ENCODE measurements around the gene MATN1. TPM values are rescaled to one million over a fixed set of nuclear protein-coding genes. Genes with fewer than 3 reads are reported as not detected.
A peak's percentile ranks its signal among the peaks of the same experiment; 100 is the strongest.

The MATN1 gene
- total RNA-seq, 3 donors from 2014 or later = 2.0 to 2.9 (median 2.3) TPM

DNA sequence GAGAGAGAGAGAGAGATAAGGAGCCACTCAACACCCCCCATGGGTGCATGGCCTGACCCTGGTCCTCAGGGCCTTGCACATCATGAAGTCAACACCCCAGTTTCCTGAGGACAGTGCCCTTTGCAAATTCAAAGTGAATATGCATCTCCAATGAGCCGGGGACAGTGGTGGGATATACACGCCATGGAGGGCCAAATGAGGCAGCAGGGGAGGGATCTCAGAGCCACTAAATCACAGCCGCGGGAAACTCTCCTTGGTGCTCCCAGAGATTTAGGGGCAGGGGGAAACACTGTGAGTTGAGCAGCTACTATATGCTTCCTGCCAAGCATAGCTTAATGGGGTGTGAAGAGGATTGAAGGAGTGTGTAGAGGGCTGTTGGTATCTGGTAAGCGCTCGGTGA, 35.5 kb downstream of the MATN1 start:
- H3K4me3 Mint-ChIP-seq = no peak overlapping the region
- H3K27me3 Mint-ChIP-seq (ENCODE audit: low read depth) = peaks cover 44% of the 10 kb centered on the region
- no peaks in the 10 kb centered on the region for H3K9me3 Mint-ChIP-seq

DNA sequence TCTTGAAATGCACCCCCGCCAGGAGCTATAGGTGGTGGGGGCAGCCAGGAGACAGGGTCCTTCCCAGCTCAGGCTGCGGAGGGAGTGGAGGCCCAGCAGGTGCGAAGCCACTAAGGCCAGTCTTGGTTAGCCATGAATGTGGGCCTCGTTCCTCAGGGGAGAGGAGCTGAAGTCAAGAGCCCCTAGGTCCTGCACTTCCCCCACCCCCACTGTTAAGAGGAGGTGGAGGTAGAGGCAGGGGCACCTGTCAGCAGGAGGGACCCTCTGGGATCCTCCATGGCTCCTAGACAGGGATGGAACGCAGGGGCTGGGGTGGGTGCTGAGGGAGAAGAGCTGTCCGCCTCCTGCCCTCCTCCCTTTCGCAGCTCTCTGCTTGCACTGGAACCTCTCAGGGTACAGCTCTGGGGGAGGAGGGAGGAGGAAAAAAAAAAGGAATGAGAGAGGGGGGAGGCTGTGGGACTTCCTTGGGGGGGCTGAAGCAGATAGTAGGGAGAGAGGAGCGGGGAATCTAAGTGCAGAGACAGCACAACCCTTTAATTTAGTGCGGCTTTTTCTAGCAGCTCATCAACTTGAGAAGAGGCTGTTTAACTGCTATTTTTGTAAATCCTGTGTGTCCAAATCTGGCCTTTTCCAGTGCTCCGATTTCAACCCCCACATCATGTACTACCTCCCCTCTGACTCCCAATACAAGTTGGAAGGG, 37.0 kb downstream of the MATN1 start:
- ATAC-seq (no peak), DNase-seq (no peak)
- peaks cover 57% of the 10 kb centered on the region for H3K27me3 Mint-ChIP-seq (ENCODE audit: low read depth)
- no peaks in the 10 kb centered on the region for H3K9me3 Mint-ChIP-seq
- H3K36me3 Mint-ChIP-seq (ENCODE audit: insufficient read depth) = no peaks in the 10 kb centered on the region
- H3K4me1 Mint-ChIP-seq (ENCODE audit: low read depth) = peaks cover 11% of the 10 kb centered on the region
- H3K4me3 Mint-ChIP-seq = no peak overlapping the region

More for the DNA sequence above, 35.5 kb downstream of the MATN1 start:
- H3K4me1 Mint-ChIP-seq (ENCODE audit: low read depth) = peaks cover 11% of the 10 kb centered on the region
- no peaks in the 10 kb centered on the region for H3K36me3 Mint-ChIP-seq (ENCODE audit: insufficient read depth)
- DNase-seq (no peak), ATAC-seq (no peak)

DNA sequence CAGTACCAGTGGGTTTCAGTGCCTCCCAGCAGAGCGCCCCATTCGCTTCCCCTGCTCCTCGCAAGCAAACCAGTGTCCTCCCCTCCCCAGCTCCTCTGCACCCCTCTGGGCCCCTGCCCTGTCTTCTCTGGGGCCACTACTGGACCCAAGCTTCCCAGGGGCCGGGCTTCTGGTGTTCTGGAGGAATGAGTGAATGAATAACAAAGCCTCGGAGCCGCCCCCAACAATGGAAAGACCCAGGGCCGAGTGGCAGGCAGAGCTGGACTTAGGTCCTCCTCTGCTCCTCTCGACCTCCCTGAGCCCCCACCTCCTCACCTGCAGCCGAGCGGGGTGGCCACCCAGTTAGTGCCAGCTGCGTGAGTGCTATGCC, 37.6 kb downstream of the MATN1 start:
- DNase-seq = no peak
- no peak for ATAC-seq
- Mint-ChIP-seq H3K27me3 (ENCODE audit: low read depth) (peaks cover 58% of the 10 kb centered on the region), H3K4me1 (ENCODE audit: low read depth) (peaks cover 11% of the 10 kb centered on the region), H3K4me3 (no peak overlapping the region), H3K9me3 (no peaks in the 10 kb centered on the region), H3K36me3 (ENCODE audit: insufficient read depth) (no peaks in the 10 kb centered on the region)

DNA sequence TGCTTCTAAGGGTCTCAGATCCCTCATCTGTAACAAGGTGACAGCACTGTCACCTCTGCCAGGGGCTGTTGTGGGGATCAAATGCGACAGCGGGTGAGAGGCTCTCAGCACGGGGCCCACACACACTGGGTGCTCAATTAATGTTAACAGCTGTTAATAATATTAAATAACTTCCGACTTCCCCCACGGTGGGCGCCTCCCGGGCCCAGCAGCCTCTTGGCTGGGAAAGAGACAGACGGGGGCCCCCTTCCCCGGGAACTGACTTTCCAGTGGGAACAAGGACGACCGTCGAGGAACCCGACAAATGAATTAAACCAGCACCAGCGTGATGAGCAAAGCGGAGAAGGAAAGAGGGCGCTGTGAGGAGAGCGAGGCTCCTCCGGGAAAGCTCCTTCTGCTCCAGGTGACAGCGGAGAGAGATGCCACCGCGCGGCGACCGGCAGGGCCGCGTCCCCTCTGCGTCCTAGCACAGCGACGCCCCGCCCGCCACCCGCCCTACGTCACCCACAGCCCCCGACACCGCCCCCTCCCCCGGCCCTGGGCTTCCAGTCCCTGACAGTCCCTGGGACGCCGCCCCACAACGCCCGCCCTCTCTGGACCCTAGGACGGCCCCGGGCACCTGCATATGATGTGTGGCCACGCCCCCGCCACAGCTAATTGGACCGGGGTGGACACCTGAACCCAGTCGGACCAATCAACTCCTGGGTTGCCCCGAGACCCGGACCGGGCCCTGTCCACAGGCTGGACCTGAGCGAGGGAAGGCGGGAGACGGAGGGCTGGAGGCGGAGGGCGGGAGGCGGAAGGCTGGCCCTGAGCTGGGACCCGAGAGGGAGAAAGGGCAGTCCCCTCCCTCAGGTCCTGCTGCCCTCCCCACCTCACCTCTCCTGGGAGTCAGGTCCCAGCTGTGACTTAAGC, 38.2 kb downstream of the MATN1 start:
- peaks cover 61% of the 10 kb centered on the region for H3K27me3 Mint-ChIP-seq (ENCODE audit: low read depth)

DNA sequence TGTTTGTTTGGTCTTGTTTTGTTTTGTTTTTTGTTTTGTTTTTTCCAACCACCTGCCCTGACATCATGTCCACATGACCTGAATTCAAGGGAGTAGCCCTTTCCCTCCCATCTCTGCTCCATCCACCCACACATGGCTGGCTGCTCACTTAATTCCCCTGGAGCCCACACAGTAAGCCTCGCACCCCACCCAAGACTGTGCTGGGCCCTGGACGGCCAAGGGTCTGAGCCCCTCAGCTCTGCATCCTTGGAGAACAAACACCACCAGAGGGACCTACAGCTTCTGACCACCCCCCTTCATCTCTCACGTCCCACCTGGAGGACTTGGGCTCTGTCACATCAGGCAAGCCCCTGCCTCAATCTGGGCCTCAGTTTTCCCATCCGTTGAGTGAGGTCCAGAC, 39.1 kb downstream of the MATN1 start:
- ATAC-seq (no peak), DNase-seq (no peak)
- Mint-ChIP-seq H3K4me3 (no peak overlapping the region), H3K9me3 (no peaks in the 10 kb centered on the region), H3K36me3 (ENCODE audit: insufficient read depth) (no peaks in the 10 kb centered on the region), H3K4me1 (ENCODE audit: low read depth) (peaks cover 11% of the 10 kb centered on the region), H3K27me3 (ENCODE audit: low read depth) (peaks cover 62% of the 10 kb centered on the region)

More for the DNA sequence above, 38.2 kb downstream of the MATN1 start:
- Mint-ChIP-seq H3K9me3 (no peaks in the 10 kb centered on the region), H3K4me3 (peak overlapping the region; percentile 47), H3K4me1 (ENCODE audit: low read depth) (peaks cover 11% of the 10 kb centered on the region), H3K36me3 (ENCODE audit: insufficient read depth) (no peaks in the 10 kb centered on the region)
- DNase-seq = peak; percentile 8
- peak; percentile 68 to 79 for ATAC-seq

DNA sequence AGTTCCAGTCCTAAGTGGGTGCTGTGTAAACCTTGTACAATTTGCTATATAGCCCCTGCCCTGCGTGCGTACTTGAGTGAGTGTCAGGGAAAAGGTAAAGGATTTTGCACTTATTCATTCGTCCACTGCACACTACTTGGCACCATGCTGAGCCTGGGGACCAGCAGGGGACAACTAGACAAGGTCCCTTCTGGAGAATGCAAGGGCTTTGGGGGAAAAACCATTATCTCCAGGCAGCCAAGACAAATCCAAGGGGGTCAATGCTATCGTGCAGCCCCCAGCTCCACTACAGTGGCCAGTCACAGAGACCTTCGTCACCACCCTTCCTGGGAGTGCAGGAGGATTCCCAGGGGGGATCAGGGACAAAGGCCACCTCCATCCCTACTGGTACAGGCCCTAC, 39.7 kb downstream of the MATN1 start:
- Mint-ChIP-seq H3K36me3 (ENCODE audit: insufficient read depth) (no peaks in the 10 kb centered on the region), H3K4me1 (ENCODE audit: low read depth) (peaks cover 11% of the 10 kb centered on the region), H3K9me3 (no peaks in the 10 kb centered on the region), H3K4me3 (no peak overlapping the region), H3K27me3 (ENCODE audit: low read depth) (peaks cover 66% of the 10 kb centered on the region)
- DNase-seq = no peak
- no peak for ATAC-seq

DNA sequence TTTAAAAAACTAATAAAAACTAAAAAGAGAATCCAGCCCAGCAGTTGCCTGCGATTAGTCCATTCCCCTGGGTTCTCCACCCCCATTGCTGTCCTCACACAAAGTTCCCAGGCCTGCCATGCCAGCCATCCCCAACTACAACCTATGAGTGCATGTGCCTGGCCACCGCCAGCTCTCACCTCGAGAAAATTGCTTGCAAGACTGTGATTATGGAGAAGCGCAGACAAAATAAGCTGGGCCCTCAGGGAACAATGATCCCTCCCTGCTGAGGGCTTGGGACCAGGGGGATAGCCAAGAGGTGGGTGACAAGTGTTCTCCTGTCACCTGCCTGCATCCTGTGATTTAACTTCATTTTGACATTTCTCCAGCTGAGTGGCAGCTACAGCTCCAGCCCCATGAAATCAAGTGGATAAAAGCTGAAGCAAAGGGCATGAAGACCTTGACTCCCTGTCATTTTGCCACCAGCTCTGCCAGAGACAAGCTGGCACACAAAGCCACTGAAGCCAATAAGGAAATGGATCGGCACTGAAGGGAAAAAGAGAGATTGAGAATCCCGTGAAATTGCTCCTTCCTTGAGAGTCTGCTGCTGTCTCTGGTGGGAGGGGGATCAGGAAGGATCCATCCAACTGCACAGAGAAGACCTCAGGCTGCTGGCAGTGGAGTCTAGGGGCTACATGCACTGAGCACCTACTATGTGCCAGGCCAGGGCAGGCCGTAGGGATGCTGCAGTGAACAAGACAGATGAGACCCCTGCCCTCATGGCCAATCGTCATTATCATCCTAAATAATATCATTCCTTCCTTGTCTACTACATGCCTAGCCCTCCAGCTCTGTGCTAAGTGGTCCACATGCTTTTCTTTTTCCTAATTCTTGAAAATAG, 40.7 kb downstream of the MATN1 start:
- peaks cover 74% of the 10 kb centered on the region for H3K27me3 Mint-ChIP-seq (ENCODE audit: low read depth)
- no peaks in the 10 kb centered on the region for H3K36me3 Mint-ChIP-seq (ENCODE audit: insufficient read depth)
- DNase-seq (no peak), ATAC-seq (no peak)
- no peaks in the 10 kb centered on the region for H3K9me3 Mint-ChIP-seq
- H3K4me3 Mint-ChIP-seq = no peak overlapping the region
- peaks cover 11% of the 10 kb centered on the region for H3K4me1 Mint-ChIP-seq (ENCODE audit: low read depth)

DNA sequence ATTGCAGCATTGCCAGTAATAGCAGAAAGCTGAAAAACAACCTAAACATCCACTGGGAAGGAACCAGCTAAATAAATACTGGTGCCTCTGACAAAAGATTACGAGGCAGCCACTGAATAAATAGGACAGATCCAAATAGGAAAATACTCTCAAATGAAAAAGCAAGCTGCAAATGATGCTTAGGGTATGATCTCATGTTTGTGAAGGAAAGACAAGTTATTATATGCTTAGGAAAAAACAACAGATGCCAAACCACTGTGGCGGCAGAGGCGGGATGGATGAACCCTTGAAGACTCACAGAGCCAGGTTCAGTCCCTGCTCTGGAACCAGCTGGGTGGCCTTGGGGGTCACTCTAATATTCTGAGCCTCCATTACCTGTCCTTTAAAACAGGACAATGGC, 41.6 kb downstream of the MATN1 start:
- H3K4me1 Mint-ChIP-seq (ENCODE audit: low read depth) = peaks cover 11% of the 10 kb centered on the region
- ATAC-seq (no peak), DNase-seq (no peak)
- no peaks in the 10 kb centered on the region for H3K36me3 Mint-ChIP-seq (ENCODE audit: insufficient read depth)
- no peaks in the 10 kb centered on the region for H3K9me3 Mint-ChIP-seq
- H3K27me3 Mint-ChIP-seq (ENCODE audit: low read depth) = peaks cover 71% of the 10 kb centered on the region
- no peak overlapping the region for H3K4me3 Mint-ChIP-seq

DNA sequence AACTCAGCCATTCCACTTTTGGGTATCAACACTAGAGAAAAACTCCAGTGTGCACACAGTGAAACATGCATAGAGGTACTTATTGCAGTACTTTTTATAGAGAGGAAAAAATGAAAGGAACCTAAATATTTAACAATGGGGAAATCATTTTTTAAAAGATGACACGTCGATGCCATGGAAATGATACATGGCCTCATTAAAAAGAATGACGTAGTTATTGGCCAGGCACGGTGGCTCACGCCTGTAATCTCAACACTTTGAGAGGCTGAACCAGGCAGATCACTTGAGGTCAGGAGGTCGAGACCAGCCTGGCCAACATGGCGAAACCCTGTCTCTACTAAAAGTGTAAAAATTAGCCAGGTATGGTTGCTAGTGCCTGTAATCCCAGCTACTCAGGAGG, 42.5 kb downstream of the MATN1 start:
- Mint-ChIP-seq H3K4me3 (no peak overlapping the region), H3K4me1 (ENCODE audit: low read depth) (peaks cover 11% of the 10 kb centered on the region), H3K36me3 (ENCODE audit: insufficient read depth) (no peaks in the 10 kb centered on the region), H3K9me3 (peaks cover under 1% of the 10 kb centered on the region), H3K27me3 (ENCODE audit: low read depth) (peaks cover 63% of the 10 kb centered on the region)
- ATAC-seq (no peak), DNase-seq (no peak)

DNA sequence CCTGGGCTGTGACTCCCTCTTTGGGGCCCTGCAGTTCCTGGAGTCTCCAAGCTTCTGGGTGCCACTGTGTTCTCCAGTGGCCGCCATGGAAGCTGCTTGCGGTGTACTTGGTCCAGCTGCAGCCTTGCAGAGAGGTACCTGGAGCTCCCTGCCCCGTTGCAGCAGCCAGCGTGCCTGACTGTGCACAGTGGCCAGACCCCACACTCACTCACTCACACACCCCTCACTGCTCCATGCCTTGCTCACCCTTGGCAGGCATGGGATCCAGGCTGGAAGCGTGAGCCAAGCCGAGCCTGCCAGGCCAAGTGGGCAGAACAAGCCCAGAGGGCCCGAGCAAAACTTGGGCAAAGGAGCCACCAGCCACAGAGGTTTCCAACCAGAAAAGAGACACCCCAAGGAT, 43.0 kb downstream of the MATN1 start:
- Mint-ChIP-seq H3K36me3 (ENCODE audit: insufficient read depth) (no peaks in the 10 kb centered on the region), H3K4me1 (ENCODE audit: low read depth) (peaks cover 11% of the 10 kb centered on the region), H3K27me3 (ENCODE audit: low read depth) (peaks cover 63% of the 10 kb centered on the region), H3K4me3 (no peak overlapping the region), H3K9me3 (peaks cover 5% of the 10 kb centered on the region)
- ATAC-seq (no peak), DNase-seq (no peak)

DNA sequence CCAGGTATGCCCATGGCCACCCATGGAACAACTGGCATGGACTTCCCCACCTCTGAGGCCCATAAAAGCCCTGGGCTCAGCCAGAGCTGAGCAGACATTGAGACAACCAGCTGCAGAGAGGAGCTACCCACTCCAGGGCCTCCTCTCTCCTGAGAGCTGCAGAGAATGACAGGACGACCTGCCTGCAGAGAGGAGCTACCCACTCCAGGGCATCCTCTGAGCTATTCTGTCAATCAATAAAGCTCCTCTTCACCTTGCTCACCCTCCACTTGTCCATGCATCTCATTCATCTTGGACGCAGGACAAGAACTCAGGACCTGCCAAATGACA, 43.4 kb downstream of the MATN1 start:
- H3K36me3 Mint-ChIP-seq (ENCODE audit: insufficient read depth) = no peaks in the 10 kb centered on the region
- DNase-seq (no peak), ATAC-seq (no peak)
- peaks cover 59% of the 10 kb centered on the region for H3K27me3 Mint-ChIP-seq (ENCODE audit: low read depth)
- peaks cover 7% of the 10 kb centered on the region for H3K9me3 Mint-ChIP-seq
- no peak overlapping the region for H3K4me3 Mint-ChIP-seq
- peaks cover 9% of the 10 kb centered on the region for H3K4me1 Mint-ChIP-seq (ENCODE audit: low read depth)

DNA sequence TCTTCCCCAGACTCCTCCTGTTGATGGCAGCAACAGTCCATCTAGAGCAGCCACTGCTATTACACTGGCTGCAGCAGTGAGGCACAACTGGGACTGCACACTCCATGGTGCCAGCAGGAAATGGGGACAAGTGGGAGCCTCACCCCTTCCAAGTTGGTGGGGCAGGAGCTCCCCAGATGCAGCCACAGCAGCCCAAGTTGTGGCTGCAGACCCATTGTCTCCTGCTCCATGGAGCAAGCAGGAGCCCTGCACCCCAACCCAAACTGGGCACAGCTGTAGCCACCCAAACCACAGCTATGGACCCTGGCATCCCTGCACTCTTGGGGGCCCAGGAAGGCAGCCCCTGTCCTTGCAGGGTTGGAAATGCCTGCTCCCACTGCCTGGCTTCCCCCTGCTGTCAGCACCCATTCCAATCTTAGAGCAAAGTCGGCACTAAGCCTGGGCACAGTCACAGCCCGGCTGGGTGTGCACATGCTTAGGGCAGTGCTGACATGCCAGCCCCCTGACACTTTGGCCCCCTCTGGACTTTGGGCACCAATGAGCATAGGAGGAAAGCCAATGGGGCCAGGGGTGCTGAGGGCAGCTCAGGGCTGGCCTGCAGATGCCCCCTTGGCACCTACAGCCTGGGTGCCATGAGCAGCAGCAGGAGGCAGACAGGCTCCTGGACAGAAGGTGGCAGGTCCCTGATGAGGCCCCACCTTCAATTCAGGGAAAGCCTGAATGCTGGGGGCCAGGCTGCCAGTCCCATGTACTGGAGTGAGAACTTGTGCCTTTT, 44.0 kb downstream of the MATN1 start:
- Mint-ChIP-seq H3K36me3 (ENCODE audit: insufficient read depth) (no peaks in the 10 kb centered on the region), H3K4me1 (ENCODE audit: low read depth) (peaks cover 4% of the 10 kb centered on the region), H3K27me3 (ENCODE audit: low read depth) (peaks cover 54% of the 10 kb centered on the region), H3K9me3 (peaks cover 11% of the 10 kb centered on the region), H3K4me3 (no peak overlapping the region)
- ATAC-seq = no peak
- DNase-seq = no peak

DNA sequence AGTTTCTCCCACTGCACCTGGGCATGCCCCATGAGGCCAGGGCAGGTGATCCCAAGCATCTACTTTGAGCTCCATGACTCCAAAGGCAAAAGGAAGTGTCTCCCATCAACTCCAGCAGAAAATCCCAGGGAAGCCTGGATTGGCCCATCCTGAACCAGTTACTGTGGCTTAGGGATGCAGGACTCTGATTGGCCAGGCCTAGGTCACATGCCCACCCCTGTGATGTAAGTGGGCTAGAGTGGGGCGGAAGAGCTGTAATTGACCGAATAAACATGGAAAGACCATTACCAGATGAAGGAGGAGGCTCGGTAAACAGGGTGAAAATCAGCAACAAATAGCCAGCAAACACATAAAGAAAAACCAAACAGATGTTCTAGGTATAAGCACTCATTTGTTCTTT, 45.2 kb downstream of the MATN1 start:
- Mint-ChIP-seq H3K9me3 (peaks cover 20% of the 10 kb centered on the region), H3K4me1 (ENCODE audit: low read depth) (no peaks in the 10 kb centered on the region), H3K27me3 (ENCODE audit: low read depth) (peaks cover 45% of the 10 kb centered on the region), H3K4me3 (no peak overlapping the region), H3K36me3 (ENCODE audit: insufficient read depth) (peaks cover 3% of the 10 kb centered on the region)
- ATAC-seq (no peak), DNase-seq (no peak)

DNA sequence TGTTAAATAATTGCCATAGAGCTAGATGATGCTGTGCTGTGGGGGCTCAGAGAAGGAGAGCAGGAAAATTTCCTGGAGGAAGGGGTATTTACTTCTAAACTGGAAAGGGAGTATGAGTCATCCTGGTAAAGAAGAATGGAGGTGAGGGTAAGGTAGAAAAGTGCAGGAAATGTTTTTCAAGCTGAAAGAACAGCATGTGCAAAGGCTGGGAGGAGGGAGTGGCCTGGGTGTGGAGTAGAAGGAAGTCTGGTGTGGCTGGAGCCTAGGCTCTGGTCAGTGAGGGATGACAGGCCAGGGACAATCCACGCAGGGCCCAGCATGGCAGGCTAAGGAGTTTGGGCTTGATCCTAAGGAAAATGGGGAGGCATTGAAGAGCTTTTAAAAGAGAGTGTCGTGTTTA, 45.9 kb downstream of the MATN1 start:
- ATAC-seq (no peak), DNase-seq (no peak)
- Mint-ChIP-seq H3K27me3 (ENCODE audit: low read depth) (peaks cover 44% of the 10 kb centered on the region), H3K4me3 (no peak overlapping the region), H3K36me3 (ENCODE audit: insufficient read depth) (peaks cover 3% of the 10 kb centered on the region), H3K9me3 (peaks cover 24% of the 10 kb centered on the region), H3K4me1 (ENCODE audit: low read depth) (no peaks in the 10 kb centered on the region)

Data from activated T-cell treated with anti-CD3 and anti-CD28 coated beads, Interleukin-2, amount 50 U/mL, for 4 hours (primary cell).